Measurements from ENCODE around the gene MAML3. TPM values are rescaled to one million over a fixed set of nuclear protein-coding genes. Genes with fewer than 3 reads are reported as not detected.

MAML3 gene
- total RNA-seq, 4 donors from 2014 or later: 16.1 to 40.0 (median 18.1) TPM

GRCh38 chr4:139808808-139809756 lies 344.9 kb downstream of the MAML3 start:
- no peak for DNase-seq
- WGBS, 2 donors (ENCODE audit: low coverage in 1 of 2): 17 to 57% methylated on average over 2 to 11 of the region's 11 CpGs
- Histone ChIP-seq H3K4me3 (no peak overlapping the region), H3K27ac (no peak overlapping the region), H3K36me3 (peaks cover 0 to 5% (median 0%) of the 10 kb centered on the region in 4 donors), H3K27me3 (no peaks in the 10 kb centered on the region), H3K9me3 (peaks cover 3 to 9% of the 10 kb centered on the region in 2 donors), H3K4me1 (peaks cover 0 to 8% (median 3%) of the 10 kb centered on the region in 4 donors)
- in situ Hi-C loops (cut with MboI; ENCODE audit: low pct_ligation_motif_present in 1 of 4, low pct_unique_long_range_greater_than_20kb in 1 of 4, low sequenced_read_pairs in 3 of 4): no loop called here
- TF ChIP-seq POLR2A (IDR thresholded peaks at IDR 0.05) (no peak), POLR2AphosphoS5 (IDR thresholded peaks at IDR 0.05) (no peak), EP300 (IDR thresholded peaks at IDR 0.05; ENCODE audit: low read depth) (no peak)
- TF ChIP-seq, protein P1, sequence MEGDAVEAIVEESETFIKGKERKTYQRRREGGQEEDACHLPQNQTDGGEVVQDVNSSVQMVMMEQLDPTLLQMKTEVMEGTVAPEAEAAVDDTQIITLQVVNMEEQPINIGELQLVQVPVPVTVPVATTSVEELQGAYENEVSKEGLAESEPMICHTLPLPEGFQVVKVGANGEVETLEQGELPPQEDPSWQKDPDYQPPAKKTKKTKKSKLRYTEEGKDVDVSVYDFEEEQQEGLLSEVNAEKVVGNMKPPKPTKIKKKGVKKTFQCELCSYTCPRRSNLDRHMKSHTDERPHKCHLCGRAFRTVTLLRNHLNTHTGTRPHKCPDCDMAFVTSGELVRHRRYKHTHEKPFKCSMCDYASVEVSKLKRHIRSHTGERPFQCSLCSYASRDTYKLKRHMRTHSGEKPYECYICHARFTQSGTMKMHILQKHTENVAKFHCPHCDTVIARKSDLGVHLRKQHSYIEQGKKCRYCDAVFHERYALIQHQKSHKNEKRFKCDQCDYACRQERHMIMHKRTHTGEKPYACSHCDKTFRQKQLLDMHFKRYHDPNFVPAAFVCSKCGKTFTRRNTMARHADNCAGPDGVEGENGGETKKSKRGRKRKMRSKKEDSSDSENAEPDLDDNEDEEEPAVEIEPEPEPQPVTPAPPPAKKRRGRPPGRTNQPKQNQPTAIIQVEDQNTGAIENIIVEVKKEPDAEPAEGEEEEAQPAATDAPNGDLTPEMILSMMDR (IDR thresholded peaks at IDR 0.05): no peak
- intact Hi-C loops (cut with DNase I; ENCODE audit: low total_unique reads): no loop called here

DNA sequence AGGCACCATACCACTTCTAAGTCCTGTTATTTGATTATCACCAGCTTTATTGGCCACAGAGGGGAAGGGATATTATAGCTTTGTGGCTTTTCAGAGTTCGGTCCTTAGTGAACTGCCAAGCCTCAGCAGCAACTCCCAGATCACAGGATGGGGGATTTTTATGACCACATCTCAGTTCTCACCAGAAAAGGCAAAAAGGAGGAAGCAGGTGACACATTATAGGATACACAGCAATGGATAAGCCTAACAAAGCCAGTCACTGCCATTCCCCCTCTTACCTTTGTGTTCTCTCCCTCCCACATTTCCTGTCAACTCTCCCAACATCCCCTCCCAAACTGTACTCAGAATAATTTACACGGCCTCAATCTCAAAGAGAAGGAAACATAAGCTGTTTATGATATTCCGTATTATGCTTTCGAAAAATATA lies 345.6 kb downstream of the MAML3 start:
- H3K4me1 ChIP-seq: peaks cover 0 to 8% (median 3%) of the 10 kb centered on the region in 4 donors
- no peak for TF ChIP-seq POLR2A (IDR thresholded peaks at IDR 0.05)
- TF ChIP-seq, protein P1 (IDR thresholded peaks at IDR 0.05): no peak
- TF ChIP-seq EP300 (IDR thresholded peaks at IDR 0.05; ENCODE audit: low read depth): no peak
- no peak for TF ChIP-seq POLR2AphosphoS5 (IDR thresholded peaks at IDR 0.05)
- in situ Hi-C loops (cut with MboI; ENCODE audit: low pct_ligation_motif_present in 1 of 4, low pct_unique_long_range_greater_than_20kb in 1 of 4, low sequenced_read_pairs in 3 of 4): no loop called here
- no peak overlapping the region for H3K4me3 ChIP-seq
- DNase-seq: no peak
- H3K9me3 ChIP-seq: peaks cover 3 to 9% of the 10 kb centered on the region in 2 donors
- H3K27me3 ChIP-seq: no peaks in the 10 kb centered on the region
- peaks cover 0 to 5% (median 0%) of the 10 kb centered on the region in 4 donors for H3K36me3 ChIP-seq
- 39 to 49% methylated on average over 4 of the region's 4 CpGs for WGBS, 2 donors (ENCODE audit: low coverage in 1 of 2)
- intact Hi-C loops (cut with DNase I; ENCODE audit: low total_unique reads): no loop called here
- no peak overlapping the region for H3K27ac ChIP-seq

GRCh38 chr4:139807483-139807882 lies 346.5 kb downstream of the MAML3 start:
- intact Hi-C loops (cut with DNase I; ENCODE audit: low total_unique reads) (no loop called here), in situ Hi-C loops (cut with MboI; ENCODE audit: low pct_ligation_motif_present in 1 of 4, low pct_unique_long_range_greater_than_20kb in 1 of 4, low sequenced_read_pairs in 3 of 4) (no loop called here)
- H3K9me3 ChIP-seq: peaks cover 3 to 9% of the 10 kb centered on the region in 2 donors
- no peaks in the 10 kb centered on the region for H3K27me3 ChIP-seq
- no peak overlapping the region for H3K27ac ChIP-seq
- TF ChIP-seq, protein P1 (IDR thresholded peaks at IDR 0.05): no peak
- TF ChIP-seq POLR2AphosphoS5 (IDR thresholded peaks at IDR 0.05) (no peak), EP300 (IDR thresholded peaks at IDR 0.05; ENCODE audit: low read depth) (no peak), POLR2A (IDR thresholded peaks at IDR 0.05) (no peak)
- no peak overlapping the region for H3K4me3 ChIP-seq
- peaks cover 0 to 5% (median 0%) of the 10 kb centered on the region in 4 donors for H3K36me3 ChIP-seq
- 91 to 100% methylated on average over 1 to 4 of the region's 4 CpGs for WGBS, 2 donors (ENCODE audit: low coverage in 1 of 2)
- H3K4me1 ChIP-seq: peaks cover 0 to 8% (median 3%) of the 10 kb centered on the region in 4 donors
- DNase-seq: no peak

GRCh38 chr4:139806929-139807328 lies 347.1 kb downstream of the MAML3 start:
- Histone ChIP-seq H3K4me3 (no peak overlapping the region), H3K4me1 (peaks cover 0 to 8% (median 3%) of the 10 kb centered on the region in 4 donors)
- WGBS, 2 donors (ENCODE audit: low coverage in 1 of 2): 76% methylated on average over 4 of the region's 4 CpGs

More at GRCh38 chr4:139806929-139807328, 347.1 kb downstream of the MAML3 start:
- Histone ChIP-seq H3K9me3 (peaks cover 3 to 9% of the 10 kb centered on the region in 2 donors), H3K27me3 (no peaks in the 10 kb centered on the region), H3K36me3 (peaks cover 0 to 5% (median 0%) of the 10 kb centered on the region in 4 donors), H3K27ac (no peak overlapping the region)
- in situ Hi-C loops (cut with MboI; ENCODE audit: low pct_ligation_motif_present in 1 of 4, low pct_unique_long_range_greater_than_20kb in 1 of 4, low sequenced_read_pairs in 3 of 4) (no loop called here), intact Hi-C loops (cut with DNase I; ENCODE audit: low total_unique reads) (no loop called here)
- TF ChIP-seq, protein P1 (IDR thresholded peaks at IDR 0.05): no peak
- no peak for TF ChIP-seq POLR2AphosphoS5 (IDR thresholded peaks at IDR 0.05)
- TF ChIP-seq POLR2A (IDR thresholded peaks at IDR 0.05): no peak
- no peak for TF ChIP-seq EP300 (IDR thresholded peaks at IDR 0.05; ENCODE audit: low read depth)
- DNase-seq: no peak

Measured in transverse colon (tissue), 4 donors.